Ovary (tissue), 9 donors: ENCODE results near the gene WDR20. TPM values are rescaled to one million over a fixed set of nuclear protein-coding genes. Genes with fewer than 3 reads are reported as not detected.

ENCODE experiments used
- DNase-seq, 5 donors: peaks; one replicate each; pipeline ENCODE4 v3.0.0-alpha.2; 2019 to 2020
- H3K27ac ChIP-seq, 2 donors: fragments of 200-600 bp; one replicate each; pipeline versions ENCODE4 v1.5.1 to v1.8.0; 2019 to 2022
- H3K27me3 ChIP-seq: fragments of 200-600 bp; one replicate; pipeline ENCODE4 v1.8.0; 2022
- H3K36me3 ChIP-seq: fragments of 200-600 bp; sonication (generic); one replicate; pipeline ENCODE4 v1.5.1; 2019
- H3K4me1 ChIP-seq: one replicate; pipeline ENCODE4 v1.8.1; 2013; ENCODE audit warnings: mild to moderate bottlenecking, moderate library complexity; ENCODE audit not compliant: insufficient read depth
- H3K4me3 ChIP-seq: fragments of 200-600 bp; sonication (generic); one replicate; pipeline ENCODE4 v1.5.1; 2017
- H3K9me3 ChIP-seq, 2 donors: fragments of 200-600 bp in 1 of 2; sonication (generic) in 1 of 2; one replicate each; pipeline versions ENCODE4 v1.5.1 to v1.8.1; 2013 to 2019; ENCODE audit warnings: mild to moderate bottlenecking in 1 of 2, moderate library complexity in 1 of 2
- EP300 ChIP-seq: sonication (generic); formaldehyde crosslinking; IDR thresholded peaks from one replicate; pipeline ENCODE4 v1.6.1; 2017; ENCODE audit warnings: antibody characterized with exemption
- POLR2A ChIP-seq: fragments of 450-650 bp; IDR thresholded peaks from one replicate; pipeline ENCODE4 v1.6.1; 2017; ENCODE audit warnings: antibody characterized with exemption, mild to moderate bottlenecking, moderate library complexity
- WGBS, 3 donors: extraction: QIAGEN DNeasy Blood & Tissue Kit in 1 of 3; methylation state at CpG; one replicate each; pipeline versions ENCODE4 v1.1.5 to v1.1.7; 2013 to 2017; 5-methylcytosine and 5-hydroxymethylcytosine counted together
- intact Hi-C, 4 donors: fragments of 100-400 bp; cut with DNase I; formaldehyde crosslinking; loops; one replicate each; pipeline versions ENCODE4 v1.11.0 to v1.15.1; 2022 to 2023
- polyA plus RNA-seq, 2 donors: library from polyadenylated mRNA; stranded (reverse); fragments of 200-250 nt in 1 of 2; fragments of 350-450 nt in 1 of 2; fragmentation: Illumina TruSeq in 1 of 2; extraction: RNeasy Lipid Tissue Mini Kit (QIAGEN cat#74804) in 1 of 2; gene quantifications; one replicate each; pipeline ENCODE4 v1.2.3, GENCODE V29; 2013 to 2014
- total RNA-seq, 7 donors: library from RNA; depleted of rRNA in 2 of 7; stranded (reverse); fragments of >200 nt in 2 of 7; fragmentation: NEBNext Ultra II Directional in 3 of 7; extraction: Animal tissue kit (Norgen Biotek cat#: 25700) in 3 of 7; gene quantifications; one replicate each; pipeline versions ENCODE4 v1.1.0 to v1.2.4, GENCODE V29; 2016 to 2023
- TF ChIP-seq, protein P1 (sequence below), 3 donors: fragments of 450-650 bp in 2 of 3; fragments of 200-600 bp in 1 of 3; IDR thresholded peaks; one replicate each; pipeline versions ENCODE4 v1.5.1 to v1.8.0; 2016 to 2022; ENCODE audit warnings: antibody characterized with exemption in 3 of 3, mild to moderate bottlenecking in 1 of 3
- donor health status: DM: no; HTN: no; CAD: no; lungs with moderate emphysema.
- donor health status: DM: no; HTN: no; CAD: no.
- donor health status: Bipolar disorder and iron deficiency.
- donor health status: DM: yes; HTN: yes; CAD: no.
- donor health status: DM: no; HTN: no; CAD: no.
- donor health status: DM: yes; HTN: yes; CAD: no.

Gene WDR20
- total and polyA plus RNA-seq, 9 donors: 13.4 to 42.2 (median 26.8) TPM

DNA sequence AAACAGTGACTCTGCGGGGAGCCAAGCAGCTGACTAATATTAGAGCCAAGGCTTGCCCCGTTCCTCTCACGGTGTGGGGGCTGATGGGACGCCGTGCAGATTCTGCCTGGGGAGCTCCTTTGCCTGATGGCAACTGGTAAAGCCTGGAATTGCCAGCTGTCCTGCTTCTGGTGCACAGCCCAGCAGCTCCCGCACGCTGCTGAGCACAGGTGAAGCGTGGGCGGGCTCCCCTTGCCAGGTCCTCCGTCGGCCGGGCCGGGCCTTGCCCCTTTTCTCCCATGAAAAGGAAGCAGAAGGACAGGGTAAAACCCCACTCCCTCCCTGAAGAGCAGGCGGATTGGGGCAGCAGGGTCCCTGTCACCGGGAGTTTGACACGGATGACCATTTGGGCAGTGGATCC lies 79.0 kb downstream of the WDR20 start:
- DNase-seq: no peak
- peak overlapping the region in 1 of 2 donors; percentile 12 for H3K27ac ChIP-seq
- 70 to 73% (median 73%) methylated on average over 15 to 16 of the region's 16 CpGs for WGBS, 3 donors
- no peak for TF ChIP-seq EP300
- no peak for TF ChIP-seq POLR2A
- TF ChIP-seq, protein P1, sequence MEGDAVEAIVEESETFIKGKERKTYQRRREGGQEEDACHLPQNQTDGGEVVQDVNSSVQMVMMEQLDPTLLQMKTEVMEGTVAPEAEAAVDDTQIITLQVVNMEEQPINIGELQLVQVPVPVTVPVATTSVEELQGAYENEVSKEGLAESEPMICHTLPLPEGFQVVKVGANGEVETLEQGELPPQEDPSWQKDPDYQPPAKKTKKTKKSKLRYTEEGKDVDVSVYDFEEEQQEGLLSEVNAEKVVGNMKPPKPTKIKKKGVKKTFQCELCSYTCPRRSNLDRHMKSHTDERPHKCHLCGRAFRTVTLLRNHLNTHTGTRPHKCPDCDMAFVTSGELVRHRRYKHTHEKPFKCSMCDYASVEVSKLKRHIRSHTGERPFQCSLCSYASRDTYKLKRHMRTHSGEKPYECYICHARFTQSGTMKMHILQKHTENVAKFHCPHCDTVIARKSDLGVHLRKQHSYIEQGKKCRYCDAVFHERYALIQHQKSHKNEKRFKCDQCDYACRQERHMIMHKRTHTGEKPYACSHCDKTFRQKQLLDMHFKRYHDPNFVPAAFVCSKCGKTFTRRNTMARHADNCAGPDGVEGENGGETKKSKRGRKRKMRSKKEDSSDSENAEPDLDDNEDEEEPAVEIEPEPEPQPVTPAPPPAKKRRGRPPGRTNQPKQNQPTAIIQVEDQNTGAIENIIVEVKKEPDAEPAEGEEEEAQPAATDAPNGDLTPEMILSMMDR (IDR thresholded peaks at IDR 0.05): no peak
- H3K4me3 ChIP-seq: no peak overlapping the region
- H3K36me3 ChIP-seq: no peaks in the 10 kb centered on the region
- H3K27me3 ChIP-seq: no peaks in the 10 kb centered on the region
- no peaks in the 10 kb centered on the region for H3K4me1 ChIP-seq
- intact Hi-C loops: no loop called here
- no peaks in the 10 kb centered on the region for H3K9me3 ChIP-seq

DNA sequence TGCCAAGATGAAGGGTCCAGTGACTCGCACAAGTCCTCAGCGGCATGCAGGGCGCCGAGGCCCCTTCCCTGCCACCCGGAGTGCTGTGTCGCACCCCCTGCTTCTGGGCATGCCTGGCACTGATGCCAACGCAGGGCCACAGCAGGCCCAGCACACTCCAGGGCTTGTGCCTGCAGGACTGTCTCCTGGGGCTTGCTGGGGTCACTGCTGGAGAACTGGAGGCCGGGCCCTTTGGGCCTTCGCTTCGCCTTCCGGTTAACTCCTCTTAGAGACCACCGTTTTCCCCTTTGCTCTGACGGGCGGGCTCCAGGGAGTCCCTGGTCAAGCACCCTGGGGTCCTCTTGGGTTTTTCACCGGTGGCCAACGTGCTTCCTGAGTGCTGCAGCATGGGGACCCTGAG lies 79.6 kb downstream of the WDR20 start:
- Histone ChIP-seq H3K27ac (no peak overlapping the region), H3K27me3 (no peaks in the 10 kb centered on the region), H3K36me3 (no peaks in the 10 kb centered on the region), H3K4me1 (no peaks in the 10 kb centered on the region), H3K4me3 (no peak overlapping the region), H3K9me3 (no peaks in the 10 kb centered on the region)
- DNase-seq: no peak
- intact Hi-C loops: no loop called here
- TF ChIP-seq, protein P1 (IDR thresholded peaks at IDR 0.05): no peak
- TF ChIP-seq EP300 (no peak), POLR2A (no peak)
- WGBS, 3 donors: 91 to 95% (median 95%) methylated on average over 16 of the region's 16 CpGs

DNA sequence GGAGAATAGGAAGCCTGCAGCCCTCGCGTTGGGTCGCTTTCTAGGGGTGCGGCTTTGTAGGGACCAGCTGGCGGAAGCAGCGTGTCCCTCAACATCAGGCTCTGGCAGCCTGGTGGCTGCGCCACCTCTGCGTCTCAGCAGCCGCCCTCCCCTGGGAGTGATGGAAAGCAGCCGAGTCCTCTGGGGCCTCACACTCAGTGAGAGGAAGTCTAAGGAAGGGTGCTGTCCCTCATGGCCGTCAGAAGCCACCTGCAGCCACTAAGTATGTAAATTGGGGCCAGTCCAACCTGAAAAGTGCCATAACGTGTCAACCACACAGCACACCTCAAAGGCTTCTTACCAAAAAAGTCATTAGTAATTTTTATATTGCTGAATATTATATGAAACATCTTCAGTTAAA lies 80.3 kb downstream of the WDR20 start:
- Histone ChIP-seq H3K9me3 (no peaks in the 10 kb centered on the region), H3K36me3 (no peaks in the 10 kb centered on the region), H3K27me3 (no peaks in the 10 kb centered on the region), H3K4me1 (no peaks in the 10 kb centered on the region), H3K4me3 (no peak overlapping the region), H3K27ac (no peak overlapping the region)
- WGBS, 3 donors: 90 to 94% (median 93%) methylated on average over 12 of the region's 12 CpGs
- intact Hi-C loops: no loop called here
- DNase-seq: no peak
- TF ChIP-seq POLR2A (no peak), EP300 (no peak)
- TF ChIP-seq, protein P1 (IDR thresholded peaks at IDR 0.05): no peak

DNA sequence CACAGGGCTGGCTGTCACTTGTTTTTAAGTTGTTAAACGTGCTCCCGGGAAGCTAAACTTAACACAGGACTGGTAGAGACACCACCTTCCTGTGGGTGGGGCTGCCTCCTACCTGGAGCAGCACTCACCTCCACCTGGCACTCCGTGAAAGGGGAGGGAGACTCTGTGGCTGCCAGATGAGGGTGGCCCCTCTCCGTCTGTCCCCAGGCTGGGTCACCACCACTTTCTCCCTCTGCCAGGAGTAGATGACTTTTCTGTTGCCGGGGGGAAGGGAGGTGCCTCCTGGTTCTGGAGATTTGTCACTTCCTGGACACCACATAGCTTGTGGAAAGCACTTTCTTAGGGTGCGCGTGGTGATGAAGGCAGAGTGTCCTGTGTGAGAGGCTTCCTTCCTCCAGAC lies 81.3 kb downstream of the WDR20 start:
- no peak for DNase-seq
- H3K27ac ChIP-seq: no peak overlapping the region
- H3K4me1 ChIP-seq: no peaks in the 10 kb centered on the region

More for the DNA sequence above, 81.3 kb downstream of the WDR20 start:
- Histone ChIP-seq H3K36me3 (no peaks in the 10 kb centered on the region), H3K4me3 (no peak overlapping the region), H3K9me3 (no peaks in the 10 kb centered on the region), H3K27me3 (no peaks in the 10 kb centered on the region)
- TF ChIP-seq, protein P1 (IDR thresholded peaks at IDR 0.05): no peak
- TF ChIP-seq POLR2A: no peak
- 53 to 65% (median 60%) methylated on average over 7 of the region's 7 CpGs for WGBS, 3 donors
- intact Hi-C loops: no loop called here
